ENCODE data around the gene NUFIP1.
"Not testable (repeated sequence)": the region's sequence is repeated elsewhere in the genome, so short reads cannot be mapped to it uniquely, and the experiment has no call there.

NUFIP1 gene

DNA sequence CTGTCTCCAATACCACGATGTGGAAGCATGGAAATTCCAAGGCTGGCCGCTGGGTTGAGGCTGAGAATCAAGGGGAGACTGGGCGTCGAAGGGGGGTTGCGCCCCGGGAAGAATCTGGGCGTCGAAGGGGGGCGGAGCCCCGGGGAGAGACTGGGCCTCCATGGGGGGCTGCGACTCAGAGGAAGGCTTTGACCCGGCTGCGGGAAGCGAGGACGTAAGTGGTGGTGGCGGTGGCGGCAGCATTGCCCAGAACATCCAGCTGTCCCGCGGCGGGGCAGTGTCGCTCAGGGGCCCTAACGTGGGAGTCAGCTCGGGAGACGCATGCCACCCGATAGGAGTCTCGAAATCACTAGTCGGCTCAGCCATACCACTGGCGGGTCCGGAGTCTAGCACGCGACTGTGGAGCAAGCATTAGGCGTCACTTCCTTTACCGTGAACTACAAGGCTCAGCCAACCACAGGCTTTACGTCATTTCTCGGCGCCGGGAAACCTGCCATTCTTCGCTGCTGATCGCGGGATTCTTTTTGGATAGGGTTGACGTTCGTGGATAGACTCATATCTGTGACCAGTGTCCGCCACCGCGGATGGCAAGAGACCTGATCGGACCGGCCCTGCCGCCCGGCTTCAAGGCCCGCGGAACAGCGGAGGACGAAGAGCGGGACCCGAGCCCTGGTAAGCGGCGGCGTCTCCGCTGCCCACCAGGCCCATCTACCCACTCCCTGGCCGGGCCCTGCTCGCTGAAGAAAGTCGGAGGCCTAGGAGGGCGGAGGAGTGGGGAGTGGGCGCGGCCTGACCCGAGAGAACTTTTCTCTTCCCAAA lies at the start of gene NUFIP1, which contains the start of gene GPALPP1:
Gene NUFIP1, minus strand, starts transcription at position 401 of the 819 bp plus-strand sequence. Its CDS starts 35 bp downstream, at position 366.
Gene GPALPP1, plus strand, starts transcription at position 468 of the 819 bp plus-strand sequence. Its CDS starts 117 bp downstream, at position 585.
- DNase-seq (ENCODE audit: low read depth in 2 of 2), result peak; percentile 93 to 95
- TF ChIP-seq, protein P1, sequence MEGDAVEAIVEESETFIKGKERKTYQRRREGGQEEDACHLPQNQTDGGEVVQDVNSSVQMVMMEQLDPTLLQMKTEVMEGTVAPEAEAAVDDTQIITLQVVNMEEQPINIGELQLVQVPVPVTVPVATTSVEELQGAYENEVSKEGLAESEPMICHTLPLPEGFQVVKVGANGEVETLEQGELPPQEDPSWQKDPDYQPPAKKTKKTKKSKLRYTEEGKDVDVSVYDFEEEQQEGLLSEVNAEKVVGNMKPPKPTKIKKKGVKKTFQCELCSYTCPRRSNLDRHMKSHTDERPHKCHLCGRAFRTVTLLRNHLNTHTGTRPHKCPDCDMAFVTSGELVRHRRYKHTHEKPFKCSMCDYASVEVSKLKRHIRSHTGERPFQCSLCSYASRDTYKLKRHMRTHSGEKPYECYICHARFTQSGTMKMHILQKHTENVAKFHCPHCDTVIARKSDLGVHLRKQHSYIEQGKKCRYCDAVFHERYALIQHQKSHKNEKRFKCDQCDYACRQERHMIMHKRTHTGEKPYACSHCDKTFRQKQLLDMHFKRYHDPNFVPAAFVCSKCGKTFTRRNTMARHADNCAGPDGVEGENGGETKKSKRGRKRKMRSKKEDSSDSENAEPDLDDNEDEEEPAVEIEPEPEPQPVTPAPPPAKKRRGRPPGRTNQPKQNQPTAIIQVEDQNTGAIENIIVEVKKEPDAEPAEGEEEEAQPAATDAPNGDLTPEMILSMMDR (IDR thresholded peaks at IDR 0.05; ENCODE audit: low read depth, low read length), result no peak

DNA sequence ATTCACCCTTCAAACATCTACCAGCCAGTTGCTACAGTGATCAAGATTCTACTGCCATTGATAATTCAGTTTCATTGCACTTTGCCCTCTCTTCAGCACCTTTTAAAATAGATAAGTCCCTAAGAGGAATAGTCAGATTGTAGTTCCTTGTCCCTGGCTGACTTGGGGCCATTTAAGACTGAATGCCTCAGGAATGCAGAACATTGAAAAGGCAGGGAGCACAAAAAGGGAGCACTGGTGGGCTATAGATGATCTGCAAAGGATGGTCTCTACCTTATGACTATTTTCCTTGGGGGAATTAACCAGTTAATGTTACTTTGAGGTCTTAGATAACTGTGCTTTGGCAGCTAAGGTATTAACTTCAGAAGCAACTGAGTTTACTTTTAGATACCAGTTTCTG lies 46.9 kb upstream of the NUFIP1 start:
- TF ChIP-seq, protein P1 (IDR thresholded peaks at IDR 0.05; ENCODE audit: low read depth, low read length), result no peak
- DNase-seq (ENCODE audit: low read depth in 2 of 2), result no peak

More for the DNA sequence above, at the start of gene NUFIP1, which contains the start of gene GPALPP1:
- peak within 1 kb of the TSS; percentile 95 to 96 for H3K4me3 ChIP-seq (replicated peaks in 1 of 2; ENCODE audit: low read depth in 2 of 2, low read length in 2 of 2)

DNA sequence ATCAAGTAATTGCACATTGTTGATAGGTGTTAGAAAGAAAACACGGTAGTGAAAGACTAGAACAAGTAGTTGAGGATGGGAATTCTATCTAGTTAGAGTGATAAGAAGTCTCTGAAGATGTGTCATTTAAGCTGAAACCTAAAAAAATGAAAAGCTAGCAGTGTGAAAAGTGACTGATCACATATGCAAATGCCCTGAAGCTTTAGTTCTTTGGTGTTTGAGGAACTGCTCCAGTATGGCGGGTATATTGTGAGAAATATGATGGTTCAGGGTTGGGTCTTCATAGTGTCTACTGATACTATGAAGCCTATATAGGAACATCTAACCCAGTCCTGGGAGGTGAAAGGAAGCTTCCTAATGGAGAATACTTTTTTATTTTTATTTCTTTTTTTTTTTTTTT lies 45.1 kb upstream of the NUFIP1 start:
- DNase-seq (ENCODE audit: low read depth in 2 of 2), result no peak
- H3K4me3 ChIP-seq (replicated peaks in 1 of 2; ENCODE audit: low read depth in 2 of 2, low read length in 2 of 2), result no peak overlapping the region
- TF ChIP-seq, protein P1 (IDR thresholded peaks at IDR 0.05; ENCODE audit: low read depth, low read length), result no peak

More for the DNA sequence above, 46.9 kb upstream of the NUFIP1 start:
- H3K4me3 ChIP-seq (replicated peaks in 1 of 2; ENCODE audit: low read depth in 2 of 2, low read length in 2 of 2), result no peak overlapping the region

DNA sequence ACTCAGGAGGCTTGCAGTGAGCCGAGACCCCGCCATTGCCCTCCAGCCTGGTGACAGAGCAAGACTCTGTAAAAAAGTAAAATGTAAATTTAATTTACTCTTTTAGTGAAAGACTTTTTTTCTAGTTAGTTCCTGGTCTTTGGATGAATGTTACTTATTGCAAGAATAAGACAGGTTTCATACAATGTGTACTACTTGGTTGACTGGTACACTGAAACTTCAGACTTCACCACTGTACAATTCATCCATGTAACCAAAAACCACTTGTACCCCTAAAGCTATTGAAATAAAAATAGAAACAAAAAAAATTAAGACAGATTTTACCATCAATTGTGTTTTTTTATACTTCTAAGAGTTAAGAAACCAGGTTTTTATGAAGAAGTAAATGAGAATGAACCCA lies 35.6 kb upstream of the NUFIP1 start:
- H3K4me3 ChIP-seq (replicated peaks in 1 of 2; ENCODE audit: low read depth in 2 of 2, low read length in 2 of 2), result no peak overlapping the region
- DNase-seq (ENCODE audit: low read depth in 2 of 2), result no peak
- TF ChIP-seq, protein P1 (IDR thresholded peaks at IDR 0.05; ENCODE audit: low read depth, low read length), result no peak

DNA sequence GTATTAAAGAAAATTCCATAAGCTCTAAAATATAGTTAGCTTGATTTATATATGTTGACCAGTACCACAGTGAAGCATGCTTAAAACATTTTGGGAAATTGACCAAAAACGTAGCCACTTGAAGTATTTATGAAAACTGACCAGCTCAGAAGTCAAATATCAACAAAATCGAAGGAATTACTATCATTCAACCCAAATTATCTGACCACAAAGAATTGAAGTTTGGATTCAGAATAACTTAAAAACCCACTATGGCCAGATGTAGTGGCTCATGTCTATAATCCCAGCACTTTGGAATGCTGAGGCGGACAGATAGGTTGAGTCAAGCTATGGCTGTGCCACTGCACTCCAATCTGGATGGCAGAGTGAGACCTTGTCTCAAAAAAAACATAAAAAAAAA lies 32.0 kb upstream of the NUFIP1 start:
- TF ChIP-seq, protein P1 (IDR thresholded peaks at IDR 0.05; ENCODE audit: low read depth, low read length), result no peak
- DNase-seq (ENCODE audit: low read depth in 2 of 2), result no peak
- no peak overlapping the region for H3K4me3 ChIP-seq (replicated peaks in 1 of 2; ENCODE audit: low read depth in 2 of 2, low read length in 2 of 2)

DNA sequence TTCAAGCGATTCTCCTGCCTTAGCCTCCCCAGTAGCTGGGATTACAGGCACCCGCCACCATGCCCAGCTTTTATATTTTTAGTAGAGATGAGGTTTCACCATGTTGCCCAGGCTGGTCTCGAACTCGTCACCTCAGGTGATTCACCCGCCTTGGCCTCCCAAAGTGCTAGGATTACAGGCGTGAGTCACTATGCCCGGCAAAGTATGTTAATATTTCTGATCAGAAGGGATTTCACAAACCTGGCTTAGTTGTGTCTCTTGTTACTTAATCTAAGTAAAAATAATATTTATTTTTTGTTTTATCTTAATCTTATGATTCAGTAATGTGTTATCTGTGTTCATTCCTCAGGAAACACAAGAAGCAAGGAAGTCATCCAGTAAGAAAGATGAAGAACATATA lies 30.7 kb upstream of the NUFIP1 start:
- DNase-seq (ENCODE audit: low read depth in 2 of 2), result peak in 1 of 2 donors; percentile 51
- H3K4me3 ChIP-seq (replicated peaks in 1 of 2; ENCODE audit: low read depth in 2 of 2, low read length in 2 of 2), result not testable (repeated sequence)

DNA sequence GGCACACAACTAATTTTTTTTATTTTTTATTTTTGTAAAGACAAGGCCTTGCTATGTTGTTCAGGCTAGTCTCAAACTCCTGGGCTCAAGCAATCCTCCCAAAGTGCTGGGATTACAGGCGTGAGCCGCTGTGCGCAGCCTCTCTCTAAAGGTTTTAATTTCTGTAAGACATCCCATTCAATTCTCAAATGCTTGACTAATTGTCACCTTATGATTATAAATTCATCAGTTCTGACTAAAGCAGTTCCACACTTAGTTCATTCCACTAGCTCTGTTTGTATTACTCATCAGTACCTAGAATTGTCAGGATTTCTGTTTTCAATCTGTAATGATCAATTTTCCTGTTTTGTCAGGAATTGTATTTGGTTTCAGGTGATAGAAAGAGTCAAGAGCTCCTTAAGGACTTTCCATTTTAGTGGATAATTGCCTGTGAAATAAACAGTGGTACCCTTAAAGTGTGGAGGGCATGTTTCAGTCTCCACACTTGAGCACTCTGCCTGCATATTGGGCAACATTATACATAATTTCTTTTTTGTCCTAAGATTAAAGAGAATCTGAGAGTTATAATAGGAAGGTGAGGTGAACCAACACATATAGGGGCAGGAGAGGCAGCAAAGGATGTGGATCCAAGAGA lies 27.6 kb upstream of the NUFIP1 start:
- TF ChIP-seq, protein P1 (IDR thresholded peaks at IDR 0.05; ENCODE audit: low read depth, low read length), result no peak
- DNase-seq (ENCODE audit: low read depth in 2 of 2), result no peak
- H3K4me3 ChIP-seq (replicated peaks in 1 of 2; ENCODE audit: low read depth in 2 of 2, low read length in 2 of 2), result no peak overlapping the region
